HEK293 (cell line): ENCODE measurements around the gene PTPN9.

Experiments
- BCL11A ChIP-seq: fragments of 450-650 bp; formaldehyde crosslinking; IDR thresholded peaks from 2 replicates; pipeline ENCODE4 v1.5.1; 2016; ENCODE audit warnings: low read depth, missing biosample characterization, missing genetic modification characterization
- ZNF221 ChIP-seq: fragments of 450-650 bp; formaldehyde crosslinking; IDR thresholded peaks from 2 replicates; pipeline ENCODE4 v1.5.1; 2017; ENCODE audit warnings: missing biosample characterization, missing genetic modification characterization, borderline replicate concordance
- ZNF239 ChIP-seq: fragments of 450-650 bp; formaldehyde crosslinking; IDR thresholded peaks from 2 replicates; pipeline ENCODE4 v1.5.1; 2016; ENCODE audit warnings: missing biosample characterization, missing genetic modification characterization
- ZNF747 ChIP-seq: fragments of 450-650 bp; formaldehyde crosslinking; IDR thresholded peaks from 2 replicates; pipeline ENCODE4 v1.5.1; 2016; ENCODE audit warnings: missing biosample characterization, missing genetic modification characterization
- ZSCAN30 ChIP-seq: fragments of 450-650 bp; IDR thresholded peaks from 2 replicates; pipeline ENCODE4 v1.5.1; 2018; ENCODE audit warnings: missing biosample characterization, mild to moderate bottlenecking, missing genetic modification characterization, moderate library complexity
- TF ChIP-seq, protein P1 (sequence below): fragments of 450-650 bp; formaldehyde crosslinking; IDR thresholded peaks from 2 replicates; pipeline ENCODE4 v1.5.1; 2016; ENCODE audit warnings: missing biosample characterization, missing genetic modification characterization
- TF ChIP-seq, protein P2 (sequence below): fragments of 450-650 bp; formaldehyde crosslinking; IDR thresholded peaks from 2 replicates; pipeline ENCODE4 v1.5.1; 2016; ENCODE audit warnings: missing biosample characterization, missing genetic modification characterization

GRCh38 chr15:75431682-75432081 lies 147.4 kb downstream of the PTPN9 start:
- TF ChIP-seq BCL11A (tag by site-specific recombination) (no peak), ZNF239 (tag by site-specific recombination) (no peak), ZSCAN30 (tag by site-specific recombination) (no peak), ZNF221 (tag by site-specific recombination) (no peak), ZNF747 (no peak)
- TF ChIP-seq, protein P1, sequence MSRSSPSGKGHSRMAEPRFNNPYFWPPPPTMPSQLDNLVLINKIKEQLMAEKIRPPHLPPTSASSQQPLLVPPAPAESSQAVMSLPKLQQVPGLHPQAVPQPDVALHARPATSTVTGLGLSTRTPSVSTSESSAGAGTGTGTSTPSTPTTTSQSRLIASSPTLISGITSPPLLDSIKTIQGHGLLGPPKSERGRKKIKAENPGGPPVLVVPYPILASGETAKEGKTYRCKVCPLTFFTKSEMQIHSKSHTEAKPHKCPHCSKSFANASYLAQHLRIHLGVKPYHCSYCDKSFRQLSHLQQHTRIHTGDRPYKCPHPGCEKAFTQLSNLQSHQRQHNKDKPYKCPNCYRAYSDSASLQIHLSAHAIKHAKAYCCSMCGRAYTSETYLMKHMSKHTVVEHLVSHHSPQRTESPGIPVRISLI (tag by site-specific recombination): no peak
- TF ChIP-seq, protein P2, sequence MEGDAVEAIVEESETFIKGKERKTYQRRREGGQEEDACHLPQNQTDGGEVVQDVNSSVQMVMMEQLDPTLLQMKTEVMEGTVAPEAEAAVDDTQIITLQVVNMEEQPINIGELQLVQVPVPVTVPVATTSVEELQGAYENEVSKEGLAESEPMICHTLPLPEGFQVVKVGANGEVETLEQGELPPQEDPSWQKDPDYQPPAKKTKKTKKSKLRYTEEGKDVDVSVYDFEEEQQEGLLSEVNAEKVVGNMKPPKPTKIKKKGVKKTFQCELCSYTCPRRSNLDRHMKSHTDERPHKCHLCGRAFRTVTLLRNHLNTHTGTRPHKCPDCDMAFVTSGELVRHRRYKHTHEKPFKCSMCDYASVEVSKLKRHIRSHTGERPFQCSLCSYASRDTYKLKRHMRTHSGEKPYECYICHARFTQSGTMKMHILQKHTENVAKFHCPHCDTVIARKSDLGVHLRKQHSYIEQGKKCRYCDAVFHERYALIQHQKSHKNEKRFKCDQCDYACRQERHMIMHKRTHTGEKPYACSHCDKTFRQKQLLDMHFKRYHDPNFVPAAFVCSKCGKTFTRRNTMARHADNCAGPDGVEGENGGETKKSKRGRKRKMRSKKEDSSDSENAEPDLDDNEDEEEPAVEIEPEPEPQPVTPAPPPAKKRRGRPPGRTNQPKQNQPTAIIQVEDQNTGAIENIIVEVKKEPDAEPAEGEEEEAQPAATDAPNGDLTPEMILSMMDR (tag by site-specific recombination): no peak
